K562 (cell line): ENCODE measurements around the gene SEC24C. TPM values are rescaled to one million over a fixed set of nuclear protein-coding genes. Genes with fewer than 3 reads are reported as not detected.

Experiments
- ASH1L ChIP-seq: fragments of 450-650 bp; IDR thresholded peaks from 2 replicates; pipeline ENCODE4 v1.6.1; 2018; ENCODE audit warnings: borderline replicate concordance, mild to moderate bottlenecking, low read depth; ENCODE audit not compliant: partially characterized antibody
- ATF1 ChIP-seq, 2 experiments: fragments of 450-650 bp in 1 of 2; IDR thresholded peaks; 2 replicates each; pipeline ENCODE4 v1.6.1; 2016; ENCODE audit warnings: missing compliant biosample characterization in 1 of 2, missing genetic modification characterization in 1 of 2
- CAMTA2 ChIP-seq: fragments of 250-450 bp; sonication (Bioruptor Pico); conservative IDR thresholded peaks from 2 replicates; pipeline ENCODE4 v1.5.1; 2022
- CCNT2 ChIP-seq: IDR thresholded peaks from 2 replicates; pipeline ENCODE4 v1.6.1; 2011; ENCODE audit warnings: borderline replicate concordance, low read depth, mild to moderate bottlenecking, moderate library complexity, mixed read lengths, low read length; ENCODE audit not compliant: insufficient read length; ENCODE audit errors: extremely low read depth
- DACH1 ChIP-seq: fragments of 450-650 bp; IDR thresholded peaks from 2 replicates; pipeline ENCODE4 v1.6.1; 2018; ENCODE audit not compliant: partially characterized antibody
- DIDO1 ChIP-seq: fragments of 450-650 bp; IDR thresholded peaks from 2 replicates; pipeline ENCODE4 v1.6.1; 2016; ENCODE audit warnings: low read depth, missing biosample characterization, missing genetic modification characterization
- E2F3 ChIP-seq: fragments of 250-450 bp; sonication (Bioruptor Pico); IDR thresholded peaks from 2 replicates; pipeline ENCODE4 v1.4.0; 2020; ENCODE audit warnings: mild to moderate bottlenecking
- EZH2 ChIP-seq: IDR thresholded peaks from 2 replicates; pipeline ENCODE4 v1.6.1; 2012; ENCODE audit warnings: low read depth, mild to moderate bottlenecking, inconsistent platforms, low read length, borderline replicate concordance
- FIP1L1 ChIP-seq: fragments of 200-400 bp; formaldehyde crosslinking; IDR thresholded peaks from 2 replicates; pipeline ENCODE4 v1.6.1; 2018; ENCODE audit warnings: mild to moderate bottlenecking, low read depth, low read length; ENCODE audit not compliant: poor library complexity, severe bottlenecking
- GABPB2 ChIP-seq: fragments of 250-450 bp; sonication (Bioruptor Pico); conservative IDR thresholded peaks from 2 replicates; pipeline ENCODE4 v1.5.1; 2021; ENCODE audit warnings: mild to moderate bottlenecking
- GATAD2A ChIP-seq: fragments of 450-650 bp; IDR thresholded peaks from 2 replicates; pipeline ENCODE4 v1.6.1; 2017
- JUN ChIP-seq, 2 experiments: sonication (generic) in 1 of 2; formaldehyde crosslinking in 1 of 2; IDR thresholded peaks; 2 replicates each; pipeline versions ENCODE4 v1.6.1 to v1.8.0; 2012 to 2022; ENCODE audit warnings: borderline replicate concordance in 2 of 2, mild to moderate bottlenecking in 2 of 2, improper control_type of control experiment in 1 of 2, low read depth in 1 of 2, low read length in 1 of 2, missing genetic modification reagents in 1 of 2
- L3MBTL2 ChIP-seq: fragments of 450-650 bp; IDR thresholded peaks from 2 replicates; pipeline ENCODE4 v1.6.1; 2016; ENCODE audit warnings: mild to moderate bottlenecking, moderate library complexity
- LCOR ChIP-seq: sonication (generic); formaldehyde crosslinking; IDR thresholded peaks from 2 replicates; pipeline ENCODE4 v1.8.0; 2022; ENCODE audit warnings: mild to moderate bottlenecking, missing genetic modification reagents
- MED1 ChIP-seq: sonication (generic); formaldehyde crosslinking; IDR thresholded peaks from 2 replicates; pipeline ENCODE4 v1.8.1; 2023; ENCODE audit warnings: missing genetic modification reagents, borderline replicate concordance
- NFRKB ChIP-seq: fragments of 450-650 bp; IDR thresholded peaks from 2 replicates; pipeline ENCODE4 v1.6.1; 2016; ENCODE audit warnings: low read depth
- PML ChIP-seq: IDR thresholded peaks from 2 replicates; pipeline ENCODE4 v1.6.1; 2012; ENCODE audit warnings: low read length, inconsistent platforms
- RAD51 ChIP-seq: fragments of 450-650 bp; IDR thresholded peaks from 2 replicates; pipeline ENCODE4 v1.7.1; 2016; ENCODE audit warnings: low read depth, mild to moderate bottlenecking, borderline replicate concordance
- RB1 ChIP-seq: fragments of 450-650 bp; IDR thresholded peaks from 2 replicates; pipeline ENCODE4 v1.6.1; 2017; ENCODE audit warnings: low read depth, mild to moderate bottlenecking
- SIN3B ChIP-seq: fragments of 450-650 bp; IDR thresholded peaks from 2 replicates; pipeline ENCODE4 v1.6.1; 2017; ENCODE audit warnings: low read depth, mild to moderate bottlenecking, moderate library complexity
- TBP ChIP-seq: optimal IDR thresholded peaks from 2 replicates; pipeline ENCODE3; 2011; ENCODE audit warnings: low read depth, low read length, improper control_type of control experiment
- TCF3 ChIP-seq: sonication (generic); formaldehyde crosslinking; IDR thresholded peaks from 2 replicates; pipeline ENCODE4 v1.4.0; 2020; ENCODE audit warnings: mild to moderate bottlenecking, missing genetic modification reagents
- ZNF143 ChIP-seq: sonication (generic); formaldehyde crosslinking; IDR thresholded peaks from 2 replicates; pipeline ENCODE4 v1.9.0; 2022; ENCODE audit warnings: mild to moderate bottlenecking, missing genetic modification reagents
- ZSCAN29 ChIP-seq: fragments of 450-650 bp; IDR thresholded peaks from 2 replicates; pipeline ENCODE4 v1.6.1; 2017
- polyA plus RNA-seq, 8 experiments: library from polyadenylated mRNA; depleted of rRNA in 4 of 8; stranded (reverse) in 5 of 8; unstranded in 3 of 8; fragments of >200 nt; fragmentation: Nextera tagmentation in 2 of 8; fragmentation: Illumina TruSeq in 1 of 8; extraction: Ambion mirVana in 2 of 8; extraction: Trizol in 1 of 8; gene quantifications; 2 replicates each; pipeline versions ENCODE4 v1.2.1 to v1.2.3, GENCODE V29; 2011 to 2014; ENCODE audit warnings: inconsistent platforms in 1 of 8, missing spikeins in 1 of 8
- total RNA-seq, 7 experiments: library from RNA; depleted of rRNA in 6 of 7; stranded (reverse); fragments of >200 nt in 6 of 7; fragmentation: Illumina TruSeq in 2 of 7; extraction: Trizol in 2 of 7; gene quantifications; 2 replicates each; pipeline versions ENCODE4 v1.2.1 to v1.2.3, GENCODE V29; 2011 to 2021; ENCODE audit warnings: low replicate concordance in 1 of 7
- TF ChIP-seq, protein P1 (sequence below), 2 experiments: fragments of 200-800 bp in 1 of 2; sonication (Bioruptor generic) in 1 of 2; sonication (generic) in 1 of 2; formaldehyde crosslinking in 1 of 2; IDR thresholded peaks in 1 of 2; conservative IDR thresholded peaks in 1 of 2; 2 replicates each; pipeline versions ENCODE4 v1.5.0 to v1.6.1; 2016 to 2020; ENCODE audit warnings: missing compliant biosample characterization in 1 of 2, missing genetic modification characterization in 1 of 2, missing genetic modification reagents in 1 of 2
- TF ChIP-seq, protein P2 (sequence below): conservative IDR thresholded peaks from 2 replicates; pipeline ENCODE4 v1.6.1; 2011; ENCODE audit warnings: low read depth, mild to moderate bottlenecking, low read length; ENCODE audit not compliant: control insufficient read depth
- TF ChIP-seq, protein P3 (sequence below): sonication (generic); formaldehyde crosslinking; IDR thresholded peaks from 2 replicates; pipeline ENCODE4 v1.8.1; 2023; ENCODE audit warnings: mild to moderate bottlenecking, missing genetic modification reagents

Gene SEC24C
- total and polyA plus RNA-seq, 9 of the 15 experiments (the other 6 are each of a cell fraction or from before 2014, with no cell fraction given): 19.0 to 115 (median 70.5) TPM

DNA sequence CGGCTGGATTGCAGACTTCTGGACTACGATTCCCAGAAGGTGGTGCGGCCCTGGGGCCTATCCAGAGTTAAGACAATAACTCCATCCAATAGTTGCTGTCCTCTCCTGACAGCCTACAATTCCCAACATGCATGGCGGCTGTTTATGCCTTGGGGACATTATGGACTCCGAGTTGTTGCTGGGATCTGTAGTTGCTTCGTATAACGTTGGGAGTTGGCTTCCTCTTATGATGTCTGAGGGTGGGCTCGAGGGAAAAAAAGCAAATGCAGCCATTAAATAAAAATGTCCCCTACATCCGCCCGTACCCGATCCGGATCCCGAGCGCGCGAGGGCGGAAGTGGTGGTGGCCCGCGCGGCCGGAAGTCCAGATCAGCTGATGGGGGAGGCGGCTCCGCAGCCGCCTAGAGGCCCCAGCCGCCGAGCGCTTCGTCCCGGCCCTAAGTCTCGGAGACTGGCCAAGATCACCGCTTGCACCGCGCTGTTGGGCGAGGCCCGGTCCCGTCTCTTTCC is 41.1 kb downstream of the SEC24C start, which contains the start of gene ZSWIM8 (continued):
- TF ChIP-seq, protein P1, sequence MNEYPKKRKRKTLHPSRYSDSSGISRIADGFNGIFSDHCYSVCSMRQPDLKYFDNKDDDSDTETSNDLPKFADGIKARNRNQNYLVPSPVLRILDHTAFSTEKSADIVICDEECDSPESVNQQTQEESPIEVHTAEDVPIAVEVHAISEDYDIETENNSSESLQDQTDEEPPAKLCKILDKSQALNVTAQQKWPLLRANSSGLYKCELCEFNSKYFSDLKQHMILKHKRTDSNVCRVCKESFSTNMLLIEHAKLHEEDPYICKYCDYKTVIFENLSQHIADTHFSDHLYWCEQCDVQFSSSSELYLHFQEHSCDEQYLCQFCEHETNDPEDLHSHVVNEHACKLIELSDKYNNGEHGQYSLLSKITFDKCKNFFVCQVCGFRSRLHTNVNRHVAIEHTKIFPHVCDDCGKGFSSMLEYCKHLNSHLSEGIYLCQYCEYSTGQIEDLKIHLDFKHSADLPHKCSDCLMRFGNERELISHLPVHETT (CRISPR knock-in tag; conservative IDR thresholded peaks at IDR 0.05 in 1 of 2, IDR thresholded peaks at IDR 0.05 in 1 of 2): peak in 1 of 2 experiments; percentile 85; a peak in 2 of 4 replicates
- TF ChIP-seq, protein P2, sequence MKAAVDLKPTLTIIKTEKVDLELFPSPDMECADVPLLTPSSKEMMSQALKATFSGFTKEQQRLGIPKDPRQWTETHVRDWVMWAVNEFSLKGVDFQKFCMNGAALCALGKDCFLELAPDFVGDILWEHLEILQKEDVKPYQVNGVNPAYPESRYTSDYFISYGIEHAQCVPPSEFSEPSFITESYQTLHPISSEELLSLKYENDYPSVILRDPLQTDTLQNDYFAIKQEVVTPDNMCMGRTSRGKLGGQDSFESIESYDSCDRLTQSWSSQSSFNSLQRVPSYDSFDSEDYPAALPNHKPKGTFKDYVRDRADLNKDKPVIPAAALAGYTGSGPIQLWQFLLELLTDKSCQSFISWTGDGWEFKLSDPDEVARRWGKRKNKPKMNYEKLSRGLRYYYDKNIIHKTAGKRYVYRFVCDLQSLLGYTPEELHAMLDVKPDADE: peak; percentile 96
- TF ChIP-seq ZNF143 (CRISPR knock-in tag): peak; percentile 93
- peak; percentile 82 for TF ChIP-seq ASH1L
- no peak for TF ChIP-seq CAMTA2 (CRISPR knock-in tag)
- no peak for TF ChIP-seq MED1 (CRISPR knock-in tag)
- TF ChIP-seq SIN3B: peak; percentile 89
- 0 out of 2 replicates have a peak, but pooled peaks have one; percentile 35 for TF ChIP-seq JUN (IDR thresholded peaks at IDR 0.05; ENCODE audit: borderline replicate concordance, low read depth, low read length)
- TF ChIP-seq JUN (CRISPR knock-in tag; IDR thresholded peaks at IDR 0.05; ENCODE audit: borderline replicate concordance): no peak
- no peak for TF ChIP-seq FIP1L1
- TF ChIP-seq CCNT2: peak; percentile 42
- no peak; the same call in 1 of the 2 replicates for TF ChIP-seq TCF3 (CRISPR knock-in tag)
- peak; percentile 84 for TF ChIP-seq LCOR (CRISPR knock-in tag)
- no peak for TF ChIP-seq EZH2
- TF ChIP-seq DIDO1: peak; percentile 92
- peak; percentile 100 for TF ChIP-seq DACH1
- peak; percentile 77 for TF ChIP-seq RAD51
- no peak for TF ChIP-seq GABPB2 (CRISPR knock-in tag)
- TF ChIP-seq ZSCAN29: no peak
- peak; percentile 18; the same call in 1 of the 2 replicates for TF ChIP-seq E2F3
- peak; percentile 86 for TF ChIP-seq RB1
- 0 out of 2 replicates have a peak, but pooled peaks have one; percentile 55 for TF ChIP-seq NFRKB
- TF ChIP-seq TBP: peak; percentile 64
- TF ChIP-seq ATF1 (CRISPR knock-in tag; IDR thresholded peaks at IDR 0.05): no peak
- peak; percentile 86 for TF ChIP-seq ATF1 (tag; IDR thresholded peaks at IDR 0.05)
- peak; percentile 88 for TF ChIP-seq L3MBTL2
- TF ChIP-seq GATAD2A: no peak
- TF ChIP-seq, protein P3, sequence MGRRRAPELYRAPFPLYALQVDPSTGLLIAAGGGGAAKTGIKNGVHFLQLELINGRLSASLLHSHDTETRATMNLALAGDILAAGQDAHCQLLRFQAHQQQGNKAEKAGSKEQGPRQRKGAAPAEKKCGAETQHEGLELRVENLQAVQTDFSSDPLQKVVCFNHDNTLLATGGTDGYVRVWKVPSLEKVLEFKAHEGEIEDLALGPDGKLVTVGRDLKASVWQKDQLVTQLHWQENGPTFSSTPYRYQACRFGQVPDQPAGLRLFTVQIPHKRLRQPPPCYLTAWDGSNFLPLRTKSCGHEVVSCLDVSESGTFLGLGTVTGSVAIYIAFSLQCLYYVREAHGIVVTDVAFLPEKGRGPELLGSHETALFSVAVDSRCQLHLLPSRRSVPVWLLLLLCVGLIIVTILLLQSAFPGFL (CRISPR knock-in tag): no peak
- TF ChIP-seq PML: peak; percentile 46; the same call in 1 of the 2 replicates
